GM18873 (cell line): Measurements from ENCODE around the gene CLPSL1.

Experiments
- ATAC-seq: cut with Tn5 transposase; IDR thresholded peaks from one replicate; pipeline ENCODE4 v1.9.1; 2021; ENCODE audit warnings: mild to moderate bottlenecking, moderate library complexity, moderate number of reproducible peaks; ENCODE audit not compliant: unreplicated experiment, low FRiP score

The CLPSL1 gene

DNA sequence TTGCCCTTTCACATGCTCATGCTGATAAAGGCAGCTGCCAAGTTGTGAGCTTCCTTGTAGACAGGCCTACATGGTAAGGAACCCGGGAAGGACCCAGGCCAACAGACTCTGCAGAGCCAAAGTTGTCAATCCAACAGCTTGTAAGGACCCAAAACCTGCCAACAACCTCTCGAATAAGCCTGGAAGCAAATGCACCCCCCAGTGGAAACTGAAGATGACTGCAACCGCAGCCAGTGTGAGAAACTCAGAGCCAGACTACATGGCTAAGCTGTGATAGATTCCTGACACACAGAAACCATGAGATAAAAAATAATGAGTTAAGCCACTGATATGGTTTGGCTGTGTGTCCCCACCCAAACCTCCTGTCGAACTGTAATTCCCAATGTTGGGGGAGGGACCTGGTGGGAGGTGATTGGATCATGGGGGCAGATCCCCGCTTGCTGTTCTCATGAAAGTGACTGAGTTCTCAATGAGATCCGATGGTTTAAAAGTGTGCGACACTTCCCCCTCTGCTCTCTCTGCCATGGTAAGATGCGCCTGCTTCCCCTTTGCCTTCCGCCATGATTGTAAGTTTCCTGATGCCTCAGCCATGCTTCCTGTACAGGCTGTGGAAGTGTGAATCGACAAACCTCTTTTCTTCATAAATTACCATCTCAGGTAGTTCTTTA lies 23.2 kb upstream of the CLPSL1 start:
- ATAC-seq, result no peak

- ATAC-seq, result no peak
These were observed 21.4 kb upstream of the CLPSL1 start for GRCh38 chr6:35759426-35759825.

- no peak for ATAC-seq
These were observed 15.1 kb upstream of the CLPSL1 start for GRCh38 chr6:35765739-35766138.

DNA sequence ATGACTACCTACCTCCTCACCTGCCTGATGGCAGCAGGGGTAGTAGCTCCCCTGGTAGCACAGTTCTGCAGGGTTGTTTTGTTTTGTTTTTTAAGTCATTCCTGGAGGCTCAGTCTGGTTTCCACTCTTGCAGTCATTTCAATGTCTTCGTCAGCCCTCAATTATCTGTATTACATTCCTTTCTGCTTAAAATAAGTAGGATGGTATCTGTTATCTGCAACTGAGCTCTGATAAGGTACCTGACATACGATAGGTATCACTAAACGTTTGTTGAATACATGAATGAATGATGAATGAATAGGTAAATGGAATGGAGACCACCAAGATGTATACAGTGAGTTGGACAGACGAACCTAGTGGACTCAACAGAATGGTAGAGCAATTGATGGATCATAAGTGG lies 11.6 kb upstream of the CLPSL1 start:
- no peak for ATAC-seq

DNA sequence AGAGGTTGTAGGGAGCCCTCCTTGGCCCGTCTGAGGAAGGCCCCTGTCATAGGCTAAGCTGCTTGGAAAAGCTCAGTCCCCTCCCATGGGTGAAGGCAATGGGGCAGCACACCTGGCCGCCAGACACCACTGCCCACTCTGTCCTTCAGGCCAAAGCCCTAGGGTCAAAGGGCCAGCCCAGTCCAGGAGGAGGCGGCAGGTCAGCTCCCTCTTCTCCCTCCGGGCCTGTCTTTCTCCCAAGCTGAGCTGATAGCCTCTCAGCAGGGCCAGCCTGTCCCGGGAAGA lies 9.5 kb upstream of the CLPSL1 start:
- ATAC-seq, result no peak

DNA sequence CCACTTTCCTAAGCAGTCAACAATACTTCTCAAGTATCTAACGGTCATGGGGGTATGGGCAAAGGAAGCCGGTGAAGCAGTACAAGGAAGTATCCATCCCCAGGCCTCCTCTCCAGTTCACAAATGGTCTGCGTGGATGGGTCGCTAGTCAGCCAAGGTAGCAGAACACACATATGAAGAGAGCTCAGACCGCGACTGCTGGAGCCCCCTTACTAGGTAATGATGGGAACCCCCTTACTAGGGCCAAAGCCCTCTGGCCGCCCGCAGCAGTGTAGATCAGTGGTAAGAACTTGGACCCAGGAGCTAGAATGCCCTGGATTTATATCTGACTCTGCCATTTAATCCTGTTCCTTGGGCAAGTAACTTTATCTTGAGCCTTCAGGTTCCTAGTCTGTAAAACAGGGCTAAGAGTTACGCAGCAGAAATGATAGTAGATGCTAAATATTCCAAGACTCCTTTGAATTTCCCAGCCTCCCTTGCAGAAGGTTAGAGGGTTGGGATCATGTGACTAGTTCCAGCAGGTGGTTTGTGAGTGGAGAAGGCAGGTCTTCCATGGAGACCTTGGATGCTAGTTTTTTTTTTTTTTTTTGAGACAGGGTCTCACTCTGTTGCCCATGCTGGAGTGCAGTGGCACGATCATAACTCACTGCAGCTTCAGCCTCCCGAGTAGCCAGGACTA lies 6.6 kb upstream of the CLPSL1 start:
- no peak for ATAC-seq

- no peak for ATAC-seq
These were observed 5.8 kb upstream of the CLPSL1 start for GRCh38 chr6:35775031-35775430.

DNA sequence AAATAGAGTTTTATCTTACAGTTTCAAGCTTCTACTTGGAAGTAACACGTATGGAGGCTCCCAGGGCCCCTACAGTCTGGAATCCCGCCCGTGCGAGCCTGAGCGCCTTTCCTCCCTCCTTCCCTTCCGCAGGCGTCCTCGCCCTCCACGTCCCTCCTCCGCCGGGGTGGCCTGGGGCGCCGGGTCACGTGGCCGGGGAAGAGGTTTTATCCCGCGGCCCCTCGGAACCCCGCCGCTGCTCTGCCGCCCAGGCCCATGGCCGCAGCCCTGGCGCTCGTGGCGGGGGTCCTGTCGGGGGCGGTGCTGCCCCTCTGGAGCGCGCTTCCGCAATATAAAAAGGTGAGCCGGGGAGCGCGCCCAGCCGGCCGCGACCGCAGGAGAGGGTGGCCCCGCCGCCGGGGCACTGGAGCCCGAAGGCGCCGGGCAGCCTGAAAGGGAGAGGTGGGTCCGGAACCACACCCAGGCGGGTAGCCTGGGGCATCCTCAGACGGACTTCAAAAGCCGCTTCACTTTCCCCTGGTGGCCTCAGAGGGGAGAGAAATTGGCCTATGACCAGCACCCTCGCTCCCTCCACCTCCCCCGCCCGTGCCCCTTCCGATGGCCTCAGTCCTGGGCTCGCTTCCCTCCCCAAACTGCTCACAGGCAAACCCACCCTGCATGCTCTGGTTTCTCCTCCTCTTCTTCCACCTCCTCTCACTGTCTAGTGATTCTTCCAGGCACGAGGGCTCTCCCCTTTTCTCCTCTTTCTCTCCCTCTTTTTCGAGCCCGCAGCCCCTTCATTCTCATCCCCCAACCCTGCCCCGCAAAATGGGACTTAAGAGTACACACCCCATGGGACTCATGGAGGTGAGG lies 4.2 kb upstream of the CLPSL1 start, which contains the start of gene CLPSL2:
TSS of gene CLPSL2 (plus strand) at position 235 of the 852 bp plus-strand sequence. CDS start at position 256, 21 bp downstream.
- no peak for ATAC-seq

DNA sequence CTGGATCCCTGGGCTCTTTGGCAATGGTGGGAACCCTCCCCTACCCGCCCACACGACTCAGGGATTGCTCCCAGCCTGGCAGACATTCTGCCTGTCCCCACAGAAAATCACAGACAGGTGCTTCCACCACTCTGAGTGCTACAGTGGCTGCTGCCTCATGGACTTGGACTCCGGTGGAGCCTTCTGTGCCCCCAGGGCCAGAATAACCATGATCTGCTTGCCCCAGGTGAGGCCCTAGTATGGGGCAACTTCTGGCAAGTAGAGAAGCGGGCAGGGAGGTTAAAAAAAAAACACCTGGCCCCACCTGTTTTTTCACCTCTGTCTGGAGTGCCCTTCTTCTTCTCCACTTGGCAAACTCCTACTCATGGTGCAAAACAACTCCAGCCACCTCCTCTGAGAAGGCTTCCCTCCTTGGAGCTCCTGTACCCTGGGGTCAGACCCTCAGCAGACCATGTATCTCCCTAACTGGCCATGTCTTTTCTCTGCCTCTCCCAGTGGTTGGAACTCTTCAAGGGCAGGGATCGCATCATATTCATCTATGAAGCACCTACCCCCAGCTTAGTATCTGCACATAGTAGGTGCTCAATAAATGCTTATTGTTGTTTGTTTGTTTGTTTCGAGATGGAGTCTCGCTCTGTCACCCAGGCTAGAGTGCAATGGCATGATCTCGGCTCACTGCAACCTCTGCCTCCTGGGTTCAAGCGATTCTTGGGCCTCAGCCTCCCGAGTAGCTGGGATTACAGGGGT lies 3.3 kb upstream of the CLPSL1 start:
- no peak for ATAC-seq

GRCh38 chr6:35778437-35778836 lies 2.4 kb upstream of the CLPSL1 start:
- ATAC-seq, result no peak

DNA sequence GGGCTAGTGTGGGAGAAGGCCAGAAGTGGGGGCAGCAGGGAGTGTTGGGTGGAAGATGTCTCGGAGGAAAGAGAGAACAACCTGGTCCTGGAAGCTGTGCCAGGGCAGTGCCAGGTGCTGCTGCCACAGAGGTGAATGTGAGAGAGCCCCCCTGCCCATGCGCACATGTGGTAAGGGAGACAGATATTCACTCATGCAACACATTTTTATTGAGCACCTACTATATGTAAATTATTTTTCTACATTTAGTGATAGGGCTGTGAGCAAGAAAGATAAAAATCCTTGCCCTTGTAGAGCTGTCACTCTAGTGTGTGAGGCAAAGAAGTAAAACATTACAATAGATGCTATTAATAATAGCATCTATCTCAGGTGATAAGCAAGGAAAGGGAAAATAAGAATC lies 471 bp downstream of the CLPSL1 start:
- no peak for ATAC-seq

GRCh38 chr6:35782424-35782823 lies 1.6 kb downstream of the CLPSL1 start:
- ATAC-seq, result no peak

DNA sequence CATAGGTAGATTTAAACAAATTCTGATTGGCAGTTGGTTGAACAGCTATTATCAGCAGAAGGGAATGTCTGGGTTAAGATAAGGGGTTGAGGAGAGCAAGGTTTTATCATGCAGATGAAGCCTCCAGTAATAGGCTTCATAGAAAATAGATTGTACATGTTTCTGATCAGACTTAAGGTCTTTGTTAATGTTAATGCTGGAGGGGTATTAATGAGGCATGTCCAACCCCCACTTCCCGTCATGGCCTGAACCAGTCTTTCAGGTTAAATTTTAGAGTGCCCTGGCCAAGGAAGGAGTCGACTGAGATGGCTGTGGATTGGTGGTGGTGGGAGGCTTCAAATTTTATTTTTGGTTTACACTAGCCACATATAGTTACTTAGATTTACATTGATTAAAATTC lies 3.4 kb downstream of the CLPSL1 start:
- no peak for ATAC-seq

DNA sequence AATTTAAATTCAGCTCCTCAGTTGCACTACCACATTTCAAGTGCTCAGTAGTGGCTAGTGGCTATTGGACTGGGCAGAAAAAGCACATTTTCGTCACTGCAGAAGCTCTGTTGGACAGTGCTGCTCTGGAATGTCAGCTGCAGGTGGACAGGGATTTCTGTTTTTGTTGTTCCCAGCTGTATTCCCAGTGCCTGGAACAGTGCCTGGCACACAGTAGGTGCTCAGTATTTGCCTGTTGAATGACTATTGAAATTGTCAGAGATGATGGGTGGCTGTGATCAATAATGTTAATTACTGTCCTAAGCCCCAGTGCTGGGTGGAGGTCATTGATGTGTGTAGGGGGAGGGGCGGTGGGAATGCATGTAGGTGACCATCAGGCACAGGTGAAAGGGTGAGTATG lies 5.5 kb downstream of the CLPSL1 start:
- ATAC-seq, result no peak

DNA sequence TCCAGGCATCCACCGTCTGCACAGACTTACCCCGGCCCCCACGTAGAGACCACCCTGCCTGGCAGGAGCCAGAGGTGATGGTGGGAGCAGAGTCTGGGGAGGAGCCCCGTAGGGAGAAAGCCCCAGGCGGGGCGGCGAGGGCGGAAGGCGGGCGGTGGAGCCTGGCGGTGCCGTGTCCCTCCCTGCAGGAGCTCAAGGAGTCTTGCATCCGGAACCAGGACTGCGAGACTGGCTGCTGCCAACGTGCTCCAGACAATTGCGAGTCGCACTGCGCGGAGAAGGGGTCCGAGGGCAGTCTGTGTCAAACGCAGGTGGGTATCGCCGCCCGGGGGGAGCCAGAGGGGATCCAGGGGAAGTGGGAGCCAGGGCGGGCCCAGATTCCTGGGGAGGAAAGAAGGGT lies 6.0 kb downstream of the CLPSL1 start:
- ATAC-seq, result no peak

DNA sequence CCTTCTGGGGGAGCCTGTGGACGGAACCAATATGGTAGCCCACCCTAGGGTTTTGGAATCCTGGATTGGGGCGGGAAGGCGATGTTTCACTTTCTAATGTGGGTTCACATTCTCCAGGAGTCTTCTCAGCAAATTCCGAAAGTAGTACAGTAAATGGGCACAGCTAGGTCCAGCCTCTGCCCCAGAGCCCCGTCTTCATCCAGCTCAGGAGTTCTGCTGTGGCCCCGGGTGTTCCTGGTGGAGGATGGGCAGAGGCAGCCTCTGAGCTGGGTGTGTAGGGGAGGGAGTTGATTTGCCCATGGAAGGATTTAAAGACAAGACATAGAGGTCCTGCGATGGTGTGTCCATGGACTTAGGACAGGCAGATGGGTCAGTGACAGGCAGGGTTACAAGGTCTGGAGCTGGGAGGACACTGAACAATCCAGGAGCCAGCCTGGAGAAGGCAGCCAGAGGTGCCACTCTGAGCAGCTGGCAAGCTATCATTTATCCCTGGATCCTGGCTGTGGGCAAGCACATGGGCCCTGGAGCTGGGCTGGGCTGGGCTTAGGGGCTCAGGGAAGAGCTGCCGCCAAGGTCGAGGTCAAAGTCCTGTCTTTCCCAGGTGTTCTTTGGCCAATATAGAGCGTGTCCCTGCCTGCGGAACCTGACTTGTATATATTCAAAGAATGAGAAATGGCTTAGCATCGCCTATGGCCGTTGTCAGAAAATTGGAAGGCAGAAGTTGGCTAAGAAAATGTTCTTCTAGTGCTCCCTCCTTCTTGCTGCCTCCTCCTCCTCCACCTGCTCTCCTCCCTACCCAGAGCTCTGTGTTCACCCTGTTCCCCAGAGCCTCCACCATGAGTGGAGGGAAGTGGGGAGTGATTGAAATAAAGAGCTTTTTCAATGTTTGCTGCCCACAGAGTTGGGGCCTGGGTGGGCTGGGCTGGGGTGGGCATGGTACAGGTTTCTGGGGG lies 6.7 kb downstream of the CLPSL1 start:
- ATAC-seq, result no peak

DNA sequence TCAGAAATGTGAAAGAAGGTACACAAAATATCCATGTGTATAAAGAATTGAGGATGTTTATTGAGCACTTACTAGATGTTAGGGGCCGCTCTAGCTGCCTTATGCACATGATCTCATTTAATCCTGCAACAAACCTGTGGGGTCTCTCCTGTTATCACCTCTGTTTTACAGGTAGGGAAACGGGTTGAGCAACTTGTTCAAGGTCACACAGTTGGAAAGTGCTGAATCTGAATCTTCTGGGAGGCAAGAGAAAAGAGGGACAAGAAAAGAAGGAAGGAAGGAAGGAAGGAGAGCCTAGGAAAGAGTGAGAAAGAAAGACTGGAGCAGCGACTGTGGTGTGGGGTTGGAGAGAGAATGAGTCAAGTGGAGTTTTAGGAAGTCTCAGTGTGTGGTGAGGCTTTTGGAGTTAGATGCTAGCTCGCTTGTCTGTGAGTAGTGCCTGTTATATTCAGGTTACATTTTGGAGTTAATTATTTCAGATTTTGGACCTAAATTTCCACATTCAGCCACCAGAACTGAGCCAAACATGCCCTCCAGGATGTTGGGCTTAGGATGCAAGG lies 7.7 kb downstream of the CLPSL1 start:
- ATAC-seq, result no peak

GRCh38 chr6:35790683-35791082 lies 9.9 kb downstream of the CLPSL1 start:
- ATAC-seq, result no peak
